A549 treated with AZD9567 at 1 μM for 4 hours (cell line): ENCODE measurements around the gene KLHL29. TPM values are rescaled to one million over a fixed set of nuclear protein-coding genes. Genes with fewer than 3 reads are reported as not detected.

Experiments
- total RNA-seq: library from RNA; stranded (reverse); fragments of 200-300 nt; extraction: Qiagen RNA extraction; gene quantifications from 5 replicates; pipeline ENCODE4 v1.2.3, GENCODE V29; 2022; ENCODE audit not compliant: insufficient read depth

The KLHL29 gene
- total RNA-seq: 4.2 to 6.8 TPM (median 5.6 TPM) in 5 replicates

DNA sequence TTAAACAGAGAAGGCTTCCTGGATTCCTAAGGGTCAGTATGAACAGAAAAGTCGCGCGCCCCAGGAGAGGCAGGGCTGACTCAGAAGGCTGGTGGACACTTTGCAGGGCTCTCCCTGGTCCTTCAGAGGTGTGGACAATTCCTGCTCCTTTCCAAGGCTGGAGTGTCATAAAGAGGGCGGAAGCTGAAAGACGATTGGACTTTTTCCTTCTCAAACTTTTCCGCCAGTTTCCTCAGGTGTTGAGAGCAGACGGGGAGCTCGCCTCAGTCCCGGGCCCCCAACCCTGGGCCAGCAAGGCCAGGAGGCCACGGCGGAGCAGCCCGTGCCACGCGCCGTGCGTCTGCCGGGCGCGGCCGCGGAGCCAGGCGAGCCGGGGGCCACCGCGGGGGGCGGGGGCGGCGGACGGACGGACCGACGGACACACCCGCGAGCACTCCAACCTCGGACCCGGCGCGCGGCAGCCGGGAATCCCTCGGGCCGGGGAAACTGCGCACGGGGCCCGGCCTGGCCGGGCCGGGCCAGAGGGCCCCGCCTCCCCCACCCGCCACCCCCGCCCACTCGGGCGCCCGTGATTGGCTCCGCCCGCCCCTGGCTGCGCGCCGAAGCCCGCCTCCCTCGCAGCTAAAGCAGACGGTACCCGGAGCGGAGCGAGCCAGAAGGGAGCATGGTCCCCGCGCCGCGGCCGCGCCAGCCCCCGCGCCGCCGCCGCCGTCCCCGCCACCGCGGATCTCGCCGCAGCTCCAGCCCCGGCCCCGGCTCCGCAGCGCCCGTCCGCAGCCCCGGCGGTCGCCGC is at the start of gene KLHL29:
Gene KLHL29 (plus strand): TSS at position 629 of the 793 bp plus-strand sequence. CDS start 177,018 bp downstream, outside the sequence.

